ENCODE data around the gene SNRNP27.

SNRNP27 gene

GRCh38 chr2:69932596-69932922 lies 38.8 kb downstream of the SNRNP27 start:
- H3K79me2 ChIP-seq (ENCODE audit: control insufficient read depth, insufficient read depth, low read length, poor library complexity), result no peaks in the 10 kb centered on the region
- no peaks in the 10 kb centered on the region for H3K27me3 ChIP-seq (ENCODE audit: insufficient read depth, low read length)
- H3K4me3 ChIP-seq (ENCODE audit: low read depth, low read length), result no peak overlapping the region
- peaks cover 8 to 11% of the 10 kb centered on the region in 2 experiments for H3K36me3 ChIP-seq (ENCODE audit: control insufficient read depth in 1 of 2, insufficient read depth in 2 of 2, low read length in 2 of 2)
- H3K4me1 ChIP-seq (ENCODE audit: control insufficient read depth in 1 of 2, insufficient read depth in 2 of 2, low read length in 2 of 2), result peaks cover 0 to 3% of the 10 kb centered on the region in 2 experiments
- no CpG with 5 or more reads among the region's 1 CpG for WGBS (ENCODE audit: extremely low coverage, insufficient coverage, insufficient read length)
- no peak overlapping the region for H3K9ac ChIP-seq (ENCODE audit: low read length)
- H3K4me2 ChIP-seq (ENCODE audit: low read length), result no peak overlapping the region
- no peaks in the 10 kb centered on the region for H3K9me3 ChIP-seq (ENCODE audit: insufficient read depth, low read depth, low read length)
- no peak overlapping the region for H3K27ac ChIP-seq (ENCODE audit: low read depth, low read length)
- H3K14ac ChIP-seq (ENCODE audit: low read length), result no peak overlapping the region
- no peak overlapping the region for H4K12ac ChIP-seq (ENCODE audit: low read depth, low read length)
- no peak overlapping the region for H4K91ac ChIP-seq (ENCODE audit: low read depth, low read length)
- no peak overlapping the region for H2AFZ ChIP-seq (ENCODE audit: insufficient read depth, low read length, poor library complexity)
- H2BK5ac ChIP-seq (ENCODE audit: low read depth, low read length, poor library complexity), result no peak overlapping the region
- no peak overlapping the region for H2BK12ac ChIP-seq (ENCODE audit: low read length)
- H4K8ac ChIP-seq (ENCODE audit: low read depth, low read length), result no peak overlapping the region
- H2BK120ac ChIP-seq (ENCODE audit: insufficient read depth, low read length, poor library complexity), result no peak overlapping the region
- no peak overlapping the region for H3K23ac ChIP-seq (ENCODE audit: low read length)
- no peak for DNase-seq
- H3K4ac ChIP-seq (ENCODE audit: low read depth, low read length), result no peak overlapping the region
- no peak overlapping the region for H2AK5ac ChIP-seq (ENCODE audit: low read length)
- no peaks in the 10 kb centered on the region for H3K79me1 ChIP-seq (ENCODE audit: low read length)
- H3K18ac ChIP-seq (ENCODE audit: low read length), result no peak overlapping the region

GRCh38 chr2:69933254-69933828 lies 39.6 kb downstream of the SNRNP27 start:
- H3K4me2 ChIP-seq (ENCODE audit: low read length), result no peak overlapping the region
- H3K27me3 ChIP-seq (ENCODE audit: insufficient read depth, low read length), result no peaks in the 10 kb centered on the region
- peaks cover 14 to 17% of the 10 kb centered on the region in 2 experiments for H3K36me3 ChIP-seq (ENCODE audit: control insufficient read depth in 1 of 2, insufficient read depth in 2 of 2, low read length in 2 of 2)
- no peak overlapping the region for H2BK12ac ChIP-seq (ENCODE audit: low read length)
- H3K79me1 ChIP-seq (ENCODE audit: low read length), result no peaks in the 10 kb centered on the region
- H3K9me3 ChIP-seq (ENCODE audit: insufficient read depth, low read depth, low read length), result no peaks in the 10 kb centered on the region
- DNase-seq, result no peak
- H2BK5ac ChIP-seq (ENCODE audit: low read depth, low read length, poor library complexity), result no peak overlapping the region
- H2AK5ac ChIP-seq (ENCODE audit: low read length), result no peak overlapping the region
- no peak overlapping the region for H3K18ac ChIP-seq (ENCODE audit: low read length)
- H3K14ac ChIP-seq (ENCODE audit: low read length), result no peak overlapping the region
- H4K91ac ChIP-seq (ENCODE audit: low read depth, low read length), result no peak overlapping the region
- no peak overlapping the region for H3K27ac ChIP-seq (ENCODE audit: low read depth, low read length)
- no peak overlapping the region for H4K8ac ChIP-seq (ENCODE audit: low read depth, low read length)
- H3K4me3 ChIP-seq (ENCODE audit: low read depth, low read length), result no peak overlapping the region
- peaks cover 0 to 3% of the 10 kb centered on the region in 2 experiments for H3K4me1 ChIP-seq (ENCODE audit: control insufficient read depth in 1 of 2, insufficient read depth in 2 of 2, low read length in 2 of 2)
- H2AFZ ChIP-seq (ENCODE audit: insufficient read depth, low read length, poor library complexity), result no peak overlapping the region
- no peak overlapping the region for H2BK120ac ChIP-seq (ENCODE audit: insufficient read depth, low read length, poor library complexity)
- H3K79me2 ChIP-seq (ENCODE audit: control insufficient read depth, insufficient read depth, low read length, poor library complexity), result no peaks in the 10 kb centered on the region
- no peak overlapping the region for H3K4ac ChIP-seq (ENCODE audit: low read depth, low read length)
- no peak overlapping the region for H3K9ac ChIP-seq (ENCODE audit: low read length)
- H4K12ac ChIP-seq (ENCODE audit: low read depth, low read length), result no peak overlapping the region
- no peak overlapping the region for H3K23ac ChIP-seq (ENCODE audit: low read length)

GRCh38 chr2:69933839-69934613 lies 40.3 kb downstream of the SNRNP27 start:
- Histone ChIP-seq H3K9ac (ENCODE audit: low read length) (no peak overlapping the region), H3K79me2 (ENCODE audit: control insufficient read depth, insufficient read depth, low read length, poor library complexity) (no peaks in the 10 kb centered on the region), H2BK5ac (ENCODE audit: low read depth, low read length, poor library complexity) (no peak overlapping the region), H2AK5ac (ENCODE audit: low read length) (no peak overlapping the region), H3K9me3 (ENCODE audit: insufficient read depth, low read depth, low read length) (no peaks in the 10 kb centered on the region), H3K27me3 (ENCODE audit: insufficient read depth, low read length) (no peaks in the 10 kb centered on the region), H3K36me3 (ENCODE audit: control insufficient read depth in 1 of 2, insufficient read depth in 2 of 2, low read length in 2 of 2) (peaks cover 14 to 20% of the 10 kb centered on the region in 2 experiments), H3K14ac (ENCODE audit: low read length) (no peak overlapping the region), H2BK12ac (ENCODE audit: low read length) (no peak overlapping the region), H4K12ac (ENCODE audit: low read depth, low read length) (no peak overlapping the region), H3K27ac (ENCODE audit: low read depth, low read length) (no peak overlapping the region), H3K23ac (ENCODE audit: low read length) (no peak overlapping the region), H3K79me1 (ENCODE audit: low read length) (no peaks in the 10 kb centered on the region), H3K4me1 (ENCODE audit: control insufficient read depth in 1 of 2, insufficient read depth in 2 of 2, low read length in 2 of 2) (peaks cover 0 to 3% of the 10 kb centered on the region in 2 experiments), H4K91ac (ENCODE audit: low read depth, low read length) (no peak overlapping the region), H4K8ac (ENCODE audit: low read depth, low read length) (no peak overlapping the region), H3K4me3 (ENCODE audit: low read depth, low read length) (no peak overlapping the region), H3K18ac (ENCODE audit: low read length) (no peak overlapping the region), H3K4ac (ENCODE audit: low read depth, low read length) (no peak overlapping the region), H2BK120ac (ENCODE audit: insufficient read depth, low read length, poor library complexity) (no peak overlapping the region), H3K4me2 (ENCODE audit: low read length) (no peak overlapping the region), H2AFZ (ENCODE audit: insufficient read depth, low read length, poor library complexity) (no peak overlapping the region)
- DNase-seq, result peak; percentile 74 to 92
- no CpG with 5 or more reads among the region's 4 CpGs for WGBS (ENCODE audit: extremely low coverage, insufficient coverage, insufficient read length)

- Histone ChIP-seq H3K9me3 (ENCODE audit: insufficient read depth, low read depth, low read length) (no peaks in the 10 kb centered on the region), H3K36me3 (ENCODE audit: control insufficient read depth in 1 of 2, insufficient read depth in 2 of 2, low read length in 2 of 2) (peaks cover 14 to 20% of the 10 kb centered on the region in 2 experiments), H3K4me3 (ENCODE audit: low read depth, low read length) (no peak overlapping the region), H2AK5ac (ENCODE audit: low read length) (no peak overlapping the region), H2BK120ac (ENCODE audit: insufficient read depth, low read length, poor library complexity) (no peak overlapping the region), H2AFZ (ENCODE audit: insufficient read depth, low read length, poor library complexity) (no peak overlapping the region), H3K9ac (ENCODE audit: low read length) (no peak overlapping the region), H3K27me3 (ENCODE audit: insufficient read depth, low read length) (no peaks in the 10 kb centered on the region), H3K18ac (ENCODE audit: low read length) (no peak overlapping the region), H3K23ac (ENCODE audit: low read length) (no peak overlapping the region), H4K8ac (ENCODE audit: low read depth, low read length) (no peak overlapping the region), H3K79me1 (ENCODE audit: low read length) (no peaks in the 10 kb centered on the region), H3K4me2 (ENCODE audit: low read length) (no peak overlapping the region), H3K4me1 (ENCODE audit: control insufficient read depth in 1 of 2, insufficient read depth in 2 of 2, low read length in 2 of 2) (peaks cover 0 to 3% of the 10 kb centered on the region in 2 experiments), H4K91ac (ENCODE audit: low read depth, low read length) (no peak overlapping the region), H3K4ac (ENCODE audit: low read depth, low read length) (no peak overlapping the region), H2BK12ac (ENCODE audit: low read length) (no peak overlapping the region), H4K12ac (ENCODE audit: low read depth, low read length) (no peak overlapping the region), H3K14ac (ENCODE audit: low read length) (no peak overlapping the region), H3K79me2 (ENCODE audit: control insufficient read depth, insufficient read depth, low read length, poor library complexity) (no peaks in the 10 kb centered on the region), H3K27ac (ENCODE audit: low read depth, low read length) (no peak overlapping the region), H2BK5ac (ENCODE audit: low read depth, low read length, poor library complexity) (no peak overlapping the region)
- no peak for DNase-seq
- no CpG with 5 or more reads among the region's 1 CpG for WGBS (ENCODE audit: extremely low coverage, insufficient coverage, insufficient read length)
Observed at GRCh38 chr2:69934614-69934908, 40.8 kb downstream of the SNRNP27 start.

Measured in trophoblast cell (in vitro differentiated cells and primary cell).